RWPE2 (cell line): ENCODE data around the gene EXOSC7.

Experiments
- ATAC-seq: fragments of 200-7000 bp; cut with Tn5 transposase; 3 replicates; pipeline ENCODE4 v1.9.1; 2021; ENCODE audit warnings: low read depth
- DNase-seq: peaks from one replicate; pipeline ENCODE4 v3.0.0-alpha.2; 2020; ENCODE audit warnings: low spot score
- H3K27ac ChIP-seq: fragments of 450-650 bp; 2 replicates; pipeline ENCODE4 v1.5.1; 2017; ENCODE audit warnings: mild to moderate bottlenecking; ENCODE audit not compliant: poor library complexity, severe bottlenecking
- H3K27me3 ChIP-seq: fragments of 250-450 bp; sonication (Bioruptor Pico); 2 replicates; pipeline ENCODE4 v1.5.1; 2021; ENCODE audit warnings: mild to moderate bottlenecking, moderate library complexity; ENCODE audit not compliant: insufficient read depth, poor library complexity, severe bottlenecking
- H3K36me3 ChIP-seq: fragments of 250-450 bp; sonication (Bioruptor Pico); 2 replicates; pipeline ENCODE4 v1.5.1; 2020; ENCODE audit warnings: low read depth, mild to moderate bottlenecking, moderate library complexity
- H3K4me1 ChIP-seq: fragments of 250-450 bp; sonication (Bioruptor Pico); 2 replicates; pipeline ENCODE4 v1.5.1; 2021; ENCODE audit warnings: mild to moderate bottlenecking, moderate library complexity; ENCODE audit not compliant: insufficient read depth, poor library complexity, severe bottlenecking
- H3K4me3 ChIP-seq: fragments of 250-450 bp; sonication (Bioruptor Pico); 2 replicates; pipeline ENCODE4 v1.5.1; 2021; ENCODE audit warnings: mild to moderate bottlenecking, moderate library complexity; ENCODE audit not compliant: severe bottlenecking
- H3K9me3 ChIP-seq: fragments of 250-450 bp; sonication (Bioruptor Pico); 2 replicates; pipeline ENCODE4 v1.5.1; 2021; ENCODE audit warnings: mild to moderate bottlenecking, moderate library complexity; ENCODE audit not compliant: severe bottlenecking
- TF ChIP-seq, protein P1 (sequence below): fragments of 450-650 bp; IDR thresholded peaks from one replicate; pipeline ENCODE4 v1.5.1; 2017; ENCODE audit warnings: mild to moderate bottlenecking, moderate library complexity; ENCODE audit not compliant: poor library complexity, severe bottlenecking

The EXOSC7 gene

DNA sequence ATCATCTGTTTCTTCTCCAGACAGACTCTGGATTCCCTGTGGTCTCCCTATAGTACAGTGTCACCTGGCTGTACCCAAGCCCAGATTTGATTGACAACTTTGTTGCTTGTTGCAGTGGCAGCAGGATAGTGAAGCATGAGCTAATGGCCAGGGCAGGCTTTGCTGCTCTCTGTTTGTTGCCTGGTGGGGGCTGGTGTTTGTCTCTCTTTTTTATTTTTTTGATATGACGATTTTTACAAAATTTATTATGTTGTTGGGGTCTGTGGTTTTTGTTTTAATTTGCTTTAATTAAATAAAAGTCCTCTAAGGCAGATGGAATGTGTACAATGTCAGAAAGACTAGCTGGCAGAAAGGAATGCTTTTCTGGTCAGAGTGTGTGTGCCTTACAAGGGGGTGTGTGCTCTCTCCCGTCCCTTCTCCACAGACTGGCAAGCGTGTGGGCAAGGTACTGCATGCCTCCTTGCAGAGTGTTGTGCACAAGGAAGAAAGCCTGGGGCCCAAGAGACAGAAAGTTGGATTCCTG, 34.8 kb downstream of the EXOSC7 start:
- H3K27me3 ChIP-seq: no peaks in the 10 kb centered on the region
- TF ChIP-seq, protein P1, sequence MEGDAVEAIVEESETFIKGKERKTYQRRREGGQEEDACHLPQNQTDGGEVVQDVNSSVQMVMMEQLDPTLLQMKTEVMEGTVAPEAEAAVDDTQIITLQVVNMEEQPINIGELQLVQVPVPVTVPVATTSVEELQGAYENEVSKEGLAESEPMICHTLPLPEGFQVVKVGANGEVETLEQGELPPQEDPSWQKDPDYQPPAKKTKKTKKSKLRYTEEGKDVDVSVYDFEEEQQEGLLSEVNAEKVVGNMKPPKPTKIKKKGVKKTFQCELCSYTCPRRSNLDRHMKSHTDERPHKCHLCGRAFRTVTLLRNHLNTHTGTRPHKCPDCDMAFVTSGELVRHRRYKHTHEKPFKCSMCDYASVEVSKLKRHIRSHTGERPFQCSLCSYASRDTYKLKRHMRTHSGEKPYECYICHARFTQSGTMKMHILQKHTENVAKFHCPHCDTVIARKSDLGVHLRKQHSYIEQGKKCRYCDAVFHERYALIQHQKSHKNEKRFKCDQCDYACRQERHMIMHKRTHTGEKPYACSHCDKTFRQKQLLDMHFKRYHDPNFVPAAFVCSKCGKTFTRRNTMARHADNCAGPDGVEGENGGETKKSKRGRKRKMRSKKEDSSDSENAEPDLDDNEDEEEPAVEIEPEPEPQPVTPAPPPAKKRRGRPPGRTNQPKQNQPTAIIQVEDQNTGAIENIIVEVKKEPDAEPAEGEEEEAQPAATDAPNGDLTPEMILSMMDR: no peak
- ATAC-seq: peak; percentile 78
- H3K4me3 ChIP-seq: no peak overlapping the region
- H3K27ac ChIP-seq: peak overlapping the region; percentile 42
- no peak for DNase-seq
- H3K36me3 ChIP-seq: peaks cover 52% of the 10 kb centered on the region
- H3K9me3 ChIP-seq: no peaks in the 10 kb centered on the region
- no peaks in the 10 kb centered on the region for H3K4me1 ChIP-seq

DNA sequence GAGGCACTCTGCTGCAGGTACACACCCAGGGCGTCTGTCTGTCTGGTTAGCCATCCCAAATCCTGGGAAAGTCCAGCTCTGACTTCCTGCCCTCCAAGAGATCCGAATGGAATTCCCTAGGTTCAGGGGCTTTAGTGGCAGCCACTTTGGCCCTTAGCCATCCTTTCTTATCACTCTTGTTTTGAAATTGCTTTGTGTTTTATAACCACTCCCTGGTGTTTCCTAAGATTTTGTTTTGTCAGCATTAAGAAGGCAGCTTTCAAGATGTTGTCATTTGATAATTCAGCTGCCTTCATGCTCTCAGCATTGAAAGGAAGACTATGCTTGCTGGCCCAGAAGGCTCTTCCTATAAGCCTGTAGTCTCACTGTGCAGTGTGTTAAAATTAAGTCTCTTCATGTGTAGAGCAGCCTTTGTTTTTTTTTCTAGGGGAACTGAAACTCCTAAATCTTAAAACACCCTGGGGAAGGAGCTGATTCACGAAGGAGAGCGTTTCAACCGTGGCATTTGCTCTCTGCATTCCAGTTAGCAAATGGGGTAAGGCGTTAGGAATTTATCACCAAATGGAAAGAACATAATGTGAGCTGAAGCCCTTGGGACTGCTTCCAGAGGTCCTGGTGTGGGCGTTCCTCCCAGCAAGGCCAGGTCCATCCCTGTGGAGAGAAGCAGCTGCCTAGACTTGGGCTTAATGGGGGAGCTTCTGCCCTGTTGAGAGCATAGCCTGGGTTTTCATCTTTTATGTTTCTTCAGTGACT, 35.9 kb downstream of the EXOSC7 start:
- no peak overlapping the region for H3K4me3 ChIP-seq

DNA sequence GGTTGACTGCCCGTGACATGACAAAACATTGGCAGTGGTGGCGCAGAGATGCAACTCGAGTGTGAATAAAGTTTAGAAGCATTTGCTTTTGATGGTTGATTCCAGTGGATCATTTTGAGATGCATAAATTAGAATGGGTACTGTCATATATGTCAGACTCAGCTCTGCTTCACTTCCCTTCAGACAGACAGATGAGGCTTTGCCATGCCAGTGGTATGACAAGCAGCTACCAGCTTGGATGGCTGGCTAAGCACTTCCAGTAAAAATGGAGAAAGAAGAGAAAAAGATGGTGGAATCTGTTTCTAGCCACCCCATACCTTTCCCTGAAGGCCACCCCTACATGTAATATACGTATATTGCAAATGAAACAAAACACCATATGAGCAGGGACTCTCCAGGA, 36.5 kb downstream of the EXOSC7 start:
- H3K27ac ChIP-seq: peak overlapping the region; percentile 42
- DNase-seq (no peak), ATAC-seq (no peak)
- TF ChIP-seq, protein P1: no peak
- H3K27me3 ChIP-seq: no peaks in the 10 kb centered on the region
- H3K36me3 ChIP-seq: peaks cover 45% of the 10 kb centered on the region
- H3K4me3 ChIP-seq: no peak overlapping the region
- H3K9me3 ChIP-seq: no peaks in the 10 kb centered on the region
- H3K4me1 ChIP-seq: no peaks in the 10 kb centered on the region

More for the DNA sequence above, 35.9 kb downstream of the EXOSC7 start:
- Histone ChIP-seq H3K36me3 (peaks cover 51% of the 10 kb centered on the region), H3K4me1 (no peaks in the 10 kb centered on the region), H3K27ac (peak overlapping the region; percentile 42), H3K27me3 (no peaks in the 10 kb centered on the region), H3K9me3 (no peaks in the 10 kb centered on the region)
- ATAC-seq (no peak), DNase-seq (no peak)
- TF ChIP-seq, protein P1: no peak

DNA sequence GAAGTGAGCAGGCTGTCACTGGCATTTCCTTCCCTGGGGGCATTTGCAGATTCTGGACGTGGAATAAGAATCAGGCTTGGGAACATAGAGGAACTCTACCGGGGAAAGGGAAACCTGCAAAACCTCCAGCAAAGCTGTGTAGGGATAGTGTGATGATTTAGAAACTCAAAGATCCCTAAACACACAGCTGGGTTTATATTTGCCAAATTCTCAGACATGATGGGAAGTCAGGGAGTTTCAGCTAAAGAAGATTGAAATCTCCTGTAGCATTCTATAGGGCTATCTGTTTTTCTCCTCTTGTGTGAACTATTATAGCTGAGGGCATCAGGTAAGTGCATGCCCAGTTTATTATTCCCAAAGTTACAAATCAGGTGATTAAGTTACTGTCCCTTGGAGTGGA, 40.9 kb downstream of the EXOSC7 start:
- H3K27ac ChIP-seq: no peak overlapping the region
- no peak overlapping the region for H3K4me3 ChIP-seq
- H3K4me1 ChIP-seq: no peaks in the 10 kb centered on the region
- no peak for ATAC-seq
- no peaks in the 10 kb centered on the region for H3K27me3 ChIP-seq
- DNase-seq: no peak
- no peaks in the 10 kb centered on the region for H3K9me3 ChIP-seq
- TF ChIP-seq, protein P1: no peak
- peaks cover 17% of the 10 kb centered on the region for H3K36me3 ChIP-seq

DNA sequence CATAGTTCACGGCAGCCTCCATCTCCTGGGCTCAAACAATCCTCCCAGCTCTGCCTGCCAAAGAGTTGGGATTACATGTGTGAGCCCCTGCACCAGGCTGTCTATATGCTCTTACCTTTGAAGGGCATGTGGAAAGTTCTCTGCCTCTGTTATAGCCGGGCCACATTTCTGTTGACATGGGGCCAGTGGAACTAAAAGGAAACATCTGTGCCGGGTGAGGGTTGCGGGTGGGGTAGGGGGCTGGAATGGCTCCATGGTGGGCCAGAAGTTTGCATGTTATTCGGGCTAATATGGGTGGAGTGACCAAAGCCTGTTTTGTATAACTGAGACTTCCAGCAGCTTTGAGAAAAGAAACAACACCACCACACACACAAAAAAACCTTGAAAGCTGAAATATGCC, 41.8 kb downstream of the EXOSC7 start:
- DNase-seq: no peak
- Histone ChIP-seq H3K4me3 (no peak overlapping the region), H3K9me3 (no peaks in the 10 kb centered on the region), H3K36me3 (peaks cover 8% of the 10 kb centered on the region), H3K27me3 (no peaks in the 10 kb centered on the region), H3K4me1 (no peaks in the 10 kb centered on the region), H3K27ac (no peak overlapping the region)
- TF ChIP-seq, protein P1: no peak
- no peak for ATAC-seq
